Gastroesophageal sphincter (tissue), 4 donors: Measurements from ENCODE around the gene SCFD2. TPM values are rescaled to one million over a fixed set of nuclear protein-coding genes. Genes with fewer than 3 reads are reported as not detected.

Experiments
- ATAC-seq: fragments of 150-250 bp; one replicate; pipeline ENCODE4 v1.9.1; 2016; ENCODE audit warnings: mild to moderate bottlenecking, moderate library complexity
- H3K27ac ChIP-seq, 4 donors: fragments of 200-600 bp; sonication (generic) in 3 of 4; 1 replicate in 3 of 4; 2 replicates in 1 of 4; pipeline ENCODE4 v1.5.1; 2016 to 2019
- H3K27me3 ChIP-seq: fragments of 200-600 bp; sonication (generic); one replicate; pipeline ENCODE4 v1.5.1; 2019
- H3K36me3 ChIP-seq, 2 donors: fragments of 200-600 bp; sonication (generic); one replicate each; pipeline ENCODE4 v1.5.1; 2019; ENCODE audit warnings: control low read depth in 1 of 2
- H3K4me1 ChIP-seq, 3 donors: fragments of 200-600 bp; sonication (generic); 1 replicate in 2 of 3; 2 replicates in 1 of 3; pipeline ENCODE4 v1.5.1; 2016 to 2019; ENCODE audit warnings: control low read depth in 2 of 3
- H3K4me3 ChIP-seq, 2 donors: fragments of 200-600 bp; sonication (generic); one replicate each; pipeline ENCODE4 v1.5.1; 2019; ENCODE audit warnings: mild to moderate bottlenecking in 1 of 2, moderate library complexity in 1 of 2
- H3K9me3 ChIP-seq, 3 donors: fragments of 200-600 bp; sonication (generic); one replicate each; pipeline ENCODE4 v1.5.1; 2017 to 2019; ENCODE audit warnings: control low read depth in 2 of 3
- CTCF ChIP-seq, 4 experiments: fragments of 200-600 bp in 2 of 4; fragments of 450-650 bp in 2 of 4; sonication (generic) in 1 of 4; IDR thresholded peaks; one replicate each; pipeline ENCODE4 v1.5.1; 2017 to 2019; ENCODE audit warnings: antibody characterized with exemption in 4 of 4, mild to moderate bottlenecking in 2 of 4, moderate library complexity in 2 of 4
- EP300 ChIP-seq: sonication (generic); formaldehyde crosslinking; IDR thresholded peaks from one replicate; pipeline ENCODE4 v1.6.1; 2017; ENCODE audit warnings: antibody characterized with exemption, mild to moderate bottlenecking
- POLR2A ChIP-seq, 2 donors: fragments of 450-650 bp; IDR thresholded peaks; one replicate each; pipeline ENCODE4 v1.6.1; 2017; ENCODE audit warnings: antibody characterized with exemption in 2 of 2, mild to moderate bottlenecking in 2 of 2, moderate library complexity in 1 of 2
- POLR2AphosphoS5 ChIP-seq: sonication (generic); formaldehyde crosslinking; IDR thresholded peaks from one replicate; pipeline ENCODE4 v1.6.1; 2017; ENCODE audit warnings: antibody characterized with exemption
- WGBS, 2 donors: methylation state at CpG; one replicate each; pipeline ENCODE4 v1.1.5; 2018; ENCODE audit warnings: low coverage in 1 of 2; 5-methylcytosine and 5-hydroxymethylcytosine counted together
- total RNA-seq, 4 donors: library from RNA; depleted of rRNA; stranded (reverse); fragments of >200 nt; gene quantifications; one replicate each; pipeline ENCODE4 v1.1.0, GENCODE V29; 2016

Gene SCFD2
- total RNA-seq, 4 donors from 2014 or later, result 8.9 to 17.6 (median 14.6) TPM

- no peak overlapping the region for H3K4me3 ChIP-seq
- ATAC-seq, result no peak
- H3K36me3 ChIP-seq, result no peaks in the 10 kb centered on the region
- no peaks in the 10 kb centered on the region for H3K9me3 ChIP-seq
- H3K27me3 ChIP-seq, result no peaks in the 10 kb centered on the region
- WGBS, 2 donors, result 92% methylated on average over 1 of the region's 1 CpG; no CpG with 5 or more reads in 1 of the 2 donors
- TF ChIP-seq EP300 (no peak), CTCF (IDR thresholded peaks at IDR 0.05) (no peak), POLR2AphosphoS5 (no peak), POLR2A (IDR thresholded peaks at IDR 0.05) (no peak)
- peaks cover 0 to 27% (median 0%) of the 10 kb centered on the region in 3 donors for H3K4me1 ChIP-seq
- H3K27ac ChIP-seq, result no peak overlapping the region
Observed at GRCh38 chr4:52990706-52991105, 375.2 kb downstream of the SCFD2 start.

- no peaks in the 10 kb centered on the region for H3K9me3 ChIP-seq
- ATAC-seq, result no peak
- WGBS, 2 donors, result 25 to 73% methylated on average over 1 to 3 of the region's 3 CpGs
- H3K4me3 ChIP-seq, result no peak overlapping the region
- TF ChIP-seq EP300, result no peak
- H3K27ac ChIP-seq, result no peak overlapping the region
- no peaks in the 10 kb centered on the region for H3K36me3 ChIP-seq
- H3K4me1 ChIP-seq, result peaks cover 0 to 27% (median 0%) of the 10 kb centered on the region in 3 donors
- H3K27me3 ChIP-seq, result no peaks in the 10 kb centered on the region
Observed at GRCh38 chr4:52989865-52990264, 376.0 kb downstream of the SCFD2 start.

- Histone ChIP-seq H3K4me1 (peaks cover 0 to 35% (median 6%) of the 10 kb centered on the region in 3 donors), H3K27me3 (no peaks in the 10 kb centered on the region), H3K36me3 (no peaks in the 10 kb centered on the region), H3K27ac (no peak overlapping the region), H3K4me3 (no peak overlapping the region), H3K9me3 (no peaks in the 10 kb centered on the region)
- ATAC-seq, result no peak
- TF ChIP-seq POLR2A (IDR thresholded peaks at IDR 0.05) (no peak), POLR2AphosphoS5 (no peak), EP300 (no peak), CTCF (IDR thresholded peaks at IDR 0.05) (no peak)
- 85% methylated on average over 5 of the region's 5 CpGs; no CpG with 5 or more reads in 1 of the 2 donors for WGBS, 2 donors
Observed at GRCh38 chr4:52987392-52988056, 378.3 kb downstream of the SCFD2 start.

GRCh38 chr4:52984462-52984881 is 381.4 kb downstream of the SCFD2 start:
- Histone ChIP-seq H3K27ac (peak overlapping the region in 3 of 4 donors; percentile 3 to 21 (median 9)), H3K36me3 (no peaks in the 10 kb centered on the region), H3K9me3 (no peaks in the 10 kb centered on the region), H3K4me1 (peaks cover 0 to 35% (median 6%) of the 10 kb centered on the region in 3 donors), H3K4me3 (no peak overlapping the region), H3K27me3 (no peaks in the 10 kb centered on the region)
- no peak for TF ChIP-seq POLR2AphosphoS5
- no peak for TF ChIP-seq CTCF (IDR thresholded peaks at IDR 0.05)
- TF ChIP-seq EP300, result no peak
- no peak for TF ChIP-seq POLR2A (IDR thresholded peaks at IDR 0.05)
- 15 to 20% methylated on average over 2 of the region's 2 CpGs for WGBS, 2 donors
- no peak for ATAC-seq

GRCh38 chr4:52983563-52984303 is 382.1 kb downstream of the SCFD2 start:
- Histone ChIP-seq H3K27ac (peak overlapping the region in 2 of 4 donors; percentile 9 to 21), H3K36me3 (no peaks in the 10 kb centered on the region), H3K4me1 (peaks cover 0 to 35% (median 6%) of the 10 kb centered on the region in 3 donors), H3K27me3 (no peaks in the 10 kb centered on the region), H3K9me3 (no peaks in the 10 kb centered on the region), H3K4me3 (no peak overlapping the region)
- peak; percentile 46 for ATAC-seq
- TF ChIP-seq EP300, result no peak
- peak; percentile 61 to 74 (median 72) for TF ChIP-seq CTCF (IDR thresholded peaks at IDR 0.05)
- 0% methylated on average over 1 of the region's 1 CpG for WGBS, 2 donors
